ENCODE data around the gene BLVRB. TPM values are rescaled to one million over a fixed set of nuclear protein-coding genes. Genes with fewer than 3 reads are reported as not detected.

The BLVRB gene
- polyA plus RNA-seq, 1 donor = 42.4 TPM

GRCh38 chr19:40398417-40399131 is 67.0 kb downstream of the BLVRB start:
- no peak for DNase-seq

Other genes starting within 250 kb of the BLVRB start
- not detected for gene TTC9B, start 247.4 kb downstream of the BLVRB start, polyA plus RNA-seq (ENCODE audit: insufficient read length)
- 0.49 TPM for gene CCNP, start 239.1 kb downstream of the BLVRB start, polyA plus RNA-seq (ENCODE audit: insufficient read length)
- gene AKT2, start 180.4 kb downstream of the BLVRB start, polyA plus RNA-seq (ENCODE audit: insufficient read length) = 214 TPM
- gene C19orf47, start 117.3 kb downstream of the BLVRB start, polyA plus RNA-seq (ENCODE audit: insufficient read length) = 106 TPM
- 242 TPM for gene PLD3, start 117.0 kb downstream of the BLVRB start, polyA plus RNA-seq (ENCODE audit: insufficient read length)
- gene HIPK4, start 75.6 kb downstream of the BLVRB start, polyA plus RNA-seq (ENCODE audit: insufficient read length) = 1.6 TPM
- gene PRX, start 52.4 kb downstream of the BLVRB start, polyA plus RNA-seq (ENCODE audit: insufficient read length) = 11.7 TPM
- 7.3 TPM for gene SERTAD1, start 39.8 kb downstream of the BLVRB start, polyA plus RNA-seq (ENCODE audit: insufficient read length)
- gene SERTAD3, start 21.4 kb downstream of the BLVRB start, polyA plus RNA-seq (ENCODE audit: insufficient read length) = 47.9 TPM
- 0.19 TPM for gene SPTBN4, start 1.3 kb upstream of the BLVRB start, polyA plus RNA-seq (ENCODE audit: insufficient read length)
- 18.7 TPM for gene SHKBP1, start 111.1 kb upstream of the BLVRB start, polyA plus RNA-seq (ENCODE audit: insufficient read length)
- 297 TPM for gene LTBP4, start 135.6 kb upstream of the BLVRB start, polyA plus RNA-seq (ENCODE audit: insufficient read length)
- 36.7 TPM for gene NUMBL, start 224.9 kb upstream of the BLVRB start, polyA plus RNA-seq (ENCODE audit: insufficient read length)

Data from hindlimb muscle (tissue), 1 donor.